Peyer's patch (tissue), 4 donors: ENCODE data around the gene POC1A.

Source experiments
- POLR2A ChIP-seq, 2 donors: fragments of 450-650 bp; IDR thresholded peaks; one replicate each; pipeline ENCODE4 v1.5.1; 2017; ENCODE audit warnings: antibody characterized with exemption in 2 of 2, mild to moderate bottlenecking in 2 of 2, moderate library complexity in 2 of 2
- TF ChIP-seq, protein P1 (sequence below), 6 experiments: fragments of 450-650 bp in 4 of 6; fragments of 200-600 bp in 2 of 6; sonication (generic) in 1 of 6; IDR thresholded peaks; one replicate each; pipeline ENCODE4 v1.5.1; 2017 to 2019; ENCODE audit warnings: antibody characterized with exemption in 6 of 6, mild to moderate bottlenecking in 3 of 6, moderate library complexity in 1 of 6

DNA sequence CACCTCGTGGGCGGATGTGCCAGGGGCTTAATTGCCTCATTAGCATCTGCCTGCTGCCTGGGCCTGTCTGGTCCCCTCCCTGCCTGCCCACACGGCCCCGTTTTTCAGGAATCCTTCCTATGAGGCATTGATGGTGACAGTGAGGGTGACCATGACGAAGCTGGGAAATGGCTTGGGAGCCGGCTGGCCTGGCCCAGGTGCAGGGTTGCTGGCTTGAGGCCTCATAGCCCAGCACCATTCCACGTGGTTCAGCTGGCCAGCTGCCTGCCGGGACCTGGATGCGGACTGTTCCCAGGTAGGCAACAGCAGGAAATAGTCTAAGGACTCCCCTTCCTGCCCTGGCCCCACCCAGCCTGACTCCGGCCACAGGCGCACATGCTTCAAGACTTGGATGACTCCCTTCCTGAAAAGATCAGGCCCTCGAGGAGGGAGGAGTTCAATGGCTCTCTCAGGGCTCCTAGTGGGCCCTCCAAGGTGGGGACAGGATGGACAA is 88.9 kb downstream of the POC1A start:
- no peak for TF ChIP-seq POLR2A (IDR thresholded peaks at IDR 0.05)
- TF ChIP-seq, protein P1, sequence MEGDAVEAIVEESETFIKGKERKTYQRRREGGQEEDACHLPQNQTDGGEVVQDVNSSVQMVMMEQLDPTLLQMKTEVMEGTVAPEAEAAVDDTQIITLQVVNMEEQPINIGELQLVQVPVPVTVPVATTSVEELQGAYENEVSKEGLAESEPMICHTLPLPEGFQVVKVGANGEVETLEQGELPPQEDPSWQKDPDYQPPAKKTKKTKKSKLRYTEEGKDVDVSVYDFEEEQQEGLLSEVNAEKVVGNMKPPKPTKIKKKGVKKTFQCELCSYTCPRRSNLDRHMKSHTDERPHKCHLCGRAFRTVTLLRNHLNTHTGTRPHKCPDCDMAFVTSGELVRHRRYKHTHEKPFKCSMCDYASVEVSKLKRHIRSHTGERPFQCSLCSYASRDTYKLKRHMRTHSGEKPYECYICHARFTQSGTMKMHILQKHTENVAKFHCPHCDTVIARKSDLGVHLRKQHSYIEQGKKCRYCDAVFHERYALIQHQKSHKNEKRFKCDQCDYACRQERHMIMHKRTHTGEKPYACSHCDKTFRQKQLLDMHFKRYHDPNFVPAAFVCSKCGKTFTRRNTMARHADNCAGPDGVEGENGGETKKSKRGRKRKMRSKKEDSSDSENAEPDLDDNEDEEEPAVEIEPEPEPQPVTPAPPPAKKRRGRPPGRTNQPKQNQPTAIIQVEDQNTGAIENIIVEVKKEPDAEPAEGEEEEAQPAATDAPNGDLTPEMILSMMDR (IDR thresholded peaks at IDR 0.05): no peak
